22Rv1 (cell line): ENCODE data around the gene RALGPS1.

Experiments used
- ZFX ChIP-seq: fragments of 450-650 bp; IDR thresholded peaks from 2 replicates; pipeline ENCODE4 v1.6.1; 2017; ENCODE audit warnings: antibody characterized with exemption, borderline replicate concordance
- TF ChIP-seq, protein P1 (sequence below): fragments of 450-650 bp; IDR thresholded peaks from 2 replicates; pipeline ENCODE4 v1.5.1; 2017; ENCODE audit warnings: mild to moderate bottlenecking

DNA sequence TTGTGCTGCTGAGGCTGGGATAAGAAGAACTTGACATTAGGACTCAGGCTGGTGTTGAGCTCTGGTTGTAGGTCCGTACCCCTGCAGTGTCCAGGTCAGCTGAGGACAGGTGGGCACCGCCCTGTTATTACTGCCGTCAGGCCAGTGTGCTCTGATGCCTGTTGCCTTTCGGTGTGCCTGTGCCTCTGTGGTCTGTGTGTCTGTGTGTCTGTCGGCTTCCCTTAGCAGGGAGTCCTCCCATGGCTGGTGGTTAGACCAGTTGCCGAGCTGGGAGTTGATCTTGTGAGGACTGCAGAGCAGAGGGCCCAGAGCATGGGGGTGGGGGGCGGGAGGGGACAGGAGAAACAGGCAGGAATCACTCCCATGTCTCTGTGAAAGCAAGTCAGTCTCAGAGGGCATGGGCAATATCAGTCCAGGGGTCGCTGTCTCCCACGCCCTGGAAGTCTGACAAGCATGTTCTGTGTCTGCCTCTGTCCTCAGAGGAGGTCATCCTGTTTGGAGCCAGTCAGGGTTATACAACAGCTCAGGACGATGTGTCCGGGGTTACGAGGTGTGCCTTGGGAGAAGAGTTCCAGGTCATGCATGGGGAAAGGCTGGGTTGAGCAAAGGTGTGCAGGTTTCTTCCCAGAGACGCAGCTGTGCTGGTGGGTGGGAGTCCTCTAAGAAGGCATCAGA, 282.7 kb downstream of the RALGPS1 start:
- TF ChIP-seq, protein P1, sequence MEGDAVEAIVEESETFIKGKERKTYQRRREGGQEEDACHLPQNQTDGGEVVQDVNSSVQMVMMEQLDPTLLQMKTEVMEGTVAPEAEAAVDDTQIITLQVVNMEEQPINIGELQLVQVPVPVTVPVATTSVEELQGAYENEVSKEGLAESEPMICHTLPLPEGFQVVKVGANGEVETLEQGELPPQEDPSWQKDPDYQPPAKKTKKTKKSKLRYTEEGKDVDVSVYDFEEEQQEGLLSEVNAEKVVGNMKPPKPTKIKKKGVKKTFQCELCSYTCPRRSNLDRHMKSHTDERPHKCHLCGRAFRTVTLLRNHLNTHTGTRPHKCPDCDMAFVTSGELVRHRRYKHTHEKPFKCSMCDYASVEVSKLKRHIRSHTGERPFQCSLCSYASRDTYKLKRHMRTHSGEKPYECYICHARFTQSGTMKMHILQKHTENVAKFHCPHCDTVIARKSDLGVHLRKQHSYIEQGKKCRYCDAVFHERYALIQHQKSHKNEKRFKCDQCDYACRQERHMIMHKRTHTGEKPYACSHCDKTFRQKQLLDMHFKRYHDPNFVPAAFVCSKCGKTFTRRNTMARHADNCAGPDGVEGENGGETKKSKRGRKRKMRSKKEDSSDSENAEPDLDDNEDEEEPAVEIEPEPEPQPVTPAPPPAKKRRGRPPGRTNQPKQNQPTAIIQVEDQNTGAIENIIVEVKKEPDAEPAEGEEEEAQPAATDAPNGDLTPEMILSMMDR = no peak
- no peak for TF ChIP-seq ZFX
